Ovary (tissue), 3 donors: Measurements from ENCODE around the gene DENND6B.
"Not testable (repeated sequence)": the region's sequence is repeated elsewhere in the genome, so short reads cannot be mapped to it uniquely, and the experiment has no call there.

ENCODE experiments used
- CTCF ChIP-seq, 3 donors: fragments of 450-650 bp in 2 of 3; fragments of 200-600 bp in 1 of 3; IDR thresholded peaks; one replicate each; pipeline versions ENCODE4 v1.5.1 to v1.8.0; 2016 to 2022; ENCODE audit warnings: antibody characterized with exemption in 3 of 3, mild to moderate bottlenecking in 1 of 3
- EP300 ChIP-seq: sonication (generic); formaldehyde crosslinking; IDR thresholded peaks from one replicate; pipeline ENCODE4 v1.6.1; 2017; ENCODE audit warnings: antibody characterized with exemption
- donor health status: DM: no; HTN: no; CAD: no.

- not testable (repeated sequence) for TF ChIP-seq CTCF (IDR thresholded peaks at IDR 0.05); EP300
Measured at GRCh38 chr22:50273781-50274180, 53.0 kb downstream of the DENND6B start.
